K562 (cell line): ENCODE data around the gene COMTD1. TPM values are rescaled to one million over a fixed set of nuclear protein-coding genes. Genes with fewer than 3 reads are reported as not detected.

Experiments
- GABPB2 ChIP-seq: fragments of 250-450 bp; sonication (Bioruptor Pico); conservative IDR thresholded peaks from 2 replicates; pipeline ENCODE4 v1.5.1; 2021; ENCODE audit warnings: mild to moderate bottlenecking
- GTF2E2 ChIP-seq: fragments of 200-800 bp; sonication (Bioruptor generic); IDR thresholded peaks from 2 replicates; pipeline ENCODE4 v1.6.1; 2016; ENCODE audit warnings: missing genetic modification characterization, missing compliant biosample characterization
- HDAC1 ChIP-seq, 2 experiments: fragments of 450-650 bp; IDR thresholded peaks; 2 replicates each; pipeline ENCODE4 v1.6.1; 2016 to 2017; ENCODE audit warnings: inconsistent platforms in 1 of 2, mild to moderate bottlenecking in 1 of 2, moderate library complexity in 1 of 2
- HDAC2 ChIP-seq: fragments of 450-650 bp; IDR thresholded peaks from 2 replicates; pipeline ENCODE4 v1.6.1; 2016; ENCODE audit warnings: mild to moderate bottlenecking
- MAFF ChIP-seq: IDR thresholded peaks from 2 replicates; pipeline ENCODE4 v1.6.1; 2012; ENCODE audit warnings: low read length, improper control_type of control experiment
- MXI1 ChIP-seq: IDR thresholded peaks from 2 replicates; pipeline ENCODE4 v1.6.1; 2011; ENCODE audit warnings: low read depth, mild to moderate bottlenecking, improper control_type of control experiment, low read length
- NR4A1 ChIP-seq, 2 experiments: fragments of 250-450 bp in 1 of 2; fragments of 450-650 bp in 1 of 2; sonication (Bioruptor Pico) in 1 of 2; IDR thresholded peaks; 2 replicates each; pipeline versions ENCODE4 v1.4.0 to v1.6.1; 2016 to 2020; ENCODE audit warnings: mild to moderate bottlenecking in 2 of 2, missing compliant biosample characterization in 1 of 2, missing genetic modification characterization in 1 of 2, moderate library complexity in 1 of 2
- PHF8 ChIP-seq: fragments of 200-600 bp; sonication (generic); IDR thresholded peaks from 2 replicates; pipeline ENCODE4 v1.6.1; 2012; ENCODE audit warnings: mixed run types, mild to moderate bottlenecking, inconsistent platforms, low read length, moderate library complexity, borderline replicate concordance
- POLR2AphosphoS5 ChIP-seq: IDR thresholded peaks from 2 replicates; pipeline ENCODE4 v1.6.1; 2011; ENCODE audit warnings: mild to moderate bottlenecking, low read depth, low read length, moderate library complexity; ENCODE audit not compliant: control insufficient read depth, insufficient read depth
- RBBP5 ChIP-seq: fragments of 200-600 bp; sonication (generic); IDR thresholded peaks from 2 replicates; pipeline ENCODE4 v1.6.1; 2012; ENCODE audit warnings: borderline replicate concordance, mild to moderate bottlenecking, low read length, control low read depth, inconsistent platforms; ENCODE audit not compliant: insufficient read depth, poor library complexity, severe bottlenecking
- RBM39 ChIP-seq: fragments of 200-400 bp; formaldehyde crosslinking; optimal IDR thresholded peaks from 2 replicates; pipeline ENCODE3; 2018; ENCODE audit warnings: low read depth, low read length
- SRSF3 ChIP-seq: fragments of 200-400 bp; formaldehyde crosslinking; IDR thresholded peaks from 2 replicates; pipeline ENCODE4 v1.6.1; 2016; ENCODE audit warnings: mild to moderate bottlenecking, low read length, moderate library complexity; ENCODE audit not compliant: insufficient read depth
- TBP ChIP-seq: optimal IDR thresholded peaks from 2 replicates; pipeline ENCODE3; 2011; ENCODE audit warnings: low read depth, low read length, improper control_type of control experiment
- TGIF2 ChIP-seq: sonication (generic); formaldehyde crosslinking; IDR thresholded peaks from 2 replicates; pipeline ENCODE4 v1.8.1; 2022; ENCODE audit warnings: mild to moderate bottlenecking, missing genetic modification reagents, moderate library complexity
- ZFP36 ChIP-seq: fragments of 150-350 bp; IDR thresholded peaks from 2 replicates; pipeline ENCODE4 v1.6.1; 2018; ENCODE audit warnings: low read length, low read depth; ENCODE audit not compliant: partially characterized antibody
- ZFPM2 ChIP-seq: fragments of 250-450 bp; sonication (Bioruptor Pico); IDR thresholded peaks from 2 replicates; pipeline ENCODE4 v1.5.1; 2022; ENCODE audit warnings: mild to moderate bottlenecking
- ZNF143 ChIP-seq: sonication (generic); formaldehyde crosslinking; IDR thresholded peaks from 2 replicates; pipeline ENCODE4 v1.9.0; 2022; ENCODE audit warnings: mild to moderate bottlenecking, missing genetic modification reagents
- ZNF511 ChIP-seq: sonication (generic); formaldehyde crosslinking; IDR thresholded peaks from 2 replicates; pipeline ENCODE4 v1.8.0; 2022; ENCODE audit warnings: mild to moderate bottlenecking, missing genetic modification reagents
- ZNF740 ChIP-seq, 3 experiments: fragments of 200-800 bp in 1 of 3; sonication (Bioruptor generic) in 1 of 3; sonication (generic) in 1 of 3; formaldehyde crosslinking in 1 of 3; IDR thresholded peaks; 2 replicates each; pipeline versions ENCODE4 v1.6.1 to v1.8.0; 2016 to 2022; ENCODE audit warnings: mild to moderate bottlenecking in 2 of 3, missing compliant biosample characterization in 2 of 3, missing genetic modification characterization in 2 of 3, missing genetic modification reagents in 1 of 3
- polyA plus RNA-seq, 8 experiments: library from polyadenylated mRNA; depleted of rRNA in 4 of 8; stranded (reverse) in 5 of 8; unstranded in 3 of 8; fragments of >200 nt; fragmentation: Nextera tagmentation in 2 of 8; fragmentation: Illumina TruSeq in 1 of 8; extraction: Ambion mirVana in 2 of 8; extraction: Trizol in 1 of 8; gene quantifications; 2 replicates each; pipeline versions ENCODE4 v1.2.1 to v1.2.3, GENCODE V29; 2011 to 2014; ENCODE audit warnings: inconsistent platforms in 1 of 8, missing spikeins in 1 of 8
- total RNA-seq, 7 experiments: library from RNA; depleted of rRNA in 6 of 7; stranded (reverse); fragments of >200 nt in 6 of 7; fragmentation: Illumina TruSeq in 2 of 7; extraction: Trizol in 2 of 7; gene quantifications; 2 replicates each; pipeline versions ENCODE4 v1.2.1 to v1.2.3, GENCODE V29; 2011 to 2021; ENCODE audit warnings: low replicate concordance in 1 of 7
- TF ChIP-seq, protein P1 (sequence below): fragments of 450-650 bp; formaldehyde crosslinking; IDR thresholded peaks from 2 replicates; pipeline ENCODE4 v1.4.0; 2020; ENCODE audit warnings: mild to moderate bottlenecking, moderate library complexity
- TF ChIP-seq, protein P2 (sequence below): fragments of 450-650 bp; IDR thresholded peaks from 2 replicates; pipeline ENCODE4 v1.7.0; 2016; ENCODE audit warnings: borderline replicate concordance

COMTD1 gene
- total and polyA plus RNA-seq, 9 of the 15 experiments (the other 6 are each of a cell fraction or from before 2014, with no cell fraction given): 0.41 to 112 (median 13.7) TPM

GRCh38 chr10:75211007-75211691 is 24.6 kb downstream of the COMTD1 start (continued):
- TF ChIP-seq, protein P1, sequence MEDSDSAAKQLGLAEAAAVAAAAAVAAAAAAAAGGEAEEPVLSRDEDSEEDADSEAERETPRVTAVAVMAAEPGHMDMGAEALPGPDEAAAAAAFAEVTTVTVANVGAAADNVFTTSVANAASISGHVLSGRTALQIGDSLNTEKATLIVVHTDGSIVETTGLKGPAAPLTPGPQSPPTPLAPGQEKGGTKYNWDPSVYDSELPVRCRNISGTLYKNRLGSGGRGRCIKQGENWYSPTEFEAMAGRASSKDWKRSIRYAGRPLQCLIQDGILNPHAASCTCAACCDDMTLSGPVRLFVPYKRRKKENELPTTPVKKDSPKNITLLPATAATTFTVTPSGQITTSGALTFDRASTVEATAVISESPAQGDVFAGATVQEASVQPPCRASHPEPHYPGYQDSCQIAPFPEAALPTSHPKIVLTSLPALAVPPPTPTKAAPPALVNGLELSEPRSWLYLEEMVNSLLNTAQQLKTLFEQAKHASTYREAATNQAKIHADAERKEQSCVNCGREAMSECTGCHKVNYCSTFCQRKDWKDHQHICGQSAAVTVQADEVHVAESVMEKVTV (CRISPR knock-in tag): 0 out of 2 replicates have a peak, but pooled peaks have one; percentile 8
- TF ChIP-seq ZNF740 (CRISPR knock-in tag; IDR thresholded peaks at IDR 0.05) (peak; percentile 18; the same call in 1 of the 2 replicates), ZNF740 (tag; IDR thresholded peaks at IDR 0.05) (no peak), ZNF511 (peak; percentile 79; the same call in 1 of the 2 replicates), SRSF3 (0 out of 2 replicates have a peak, but pooled peaks have one; percentile 33), TGIF2 (peak; percentile 44; the same call in 1 of the 2 replicates), GTF2E2 (tag) (peak; percentile 2; the same call in 1 of the 2 replicates), RBM39 (no peak), ZFPM2 (CRISPR knock-in tag) (0 out of 2 replicates have a peak, but pooled peaks have one; percentile 18), GABPB2 (no peak), ZNF143 (peak; percentile 15; the same call in 1 of the 2 replicates), HDAC1 (IDR thresholded peaks at IDR 0.05) (peak in 1 of 2 experiments; percentile 70; a peak in 2 of 4 replicates), MXI1 (0 out of 2 replicates have a peak, but pooled peaks have one; percentile 39), RBBP5 (peak; percentile 95), MAFF (no peak), ZFP36 (peak; percentile 38), NR4A1 (CRISPR knock-in tag; IDR thresholded peaks at IDR 0.05) (0 out of 2 replicates have a peak, but pooled peaks have one; percentile 18), NR4A1 (tag; IDR thresholded peaks at IDR 0.05) (peak; percentile 35; the same call in 1 of the 2 replicates), TBP (peak; percentile 22), HDAC2 (0 out of 2 replicates have a peak, but pooled peaks have one; percentile 55), POLR2AphosphoS5 (peak; percentile 37; the same call in 1 of the 2 replicates), PHF8 (peak; percentile 19)
- TF ChIP-seq, protein P2, sequence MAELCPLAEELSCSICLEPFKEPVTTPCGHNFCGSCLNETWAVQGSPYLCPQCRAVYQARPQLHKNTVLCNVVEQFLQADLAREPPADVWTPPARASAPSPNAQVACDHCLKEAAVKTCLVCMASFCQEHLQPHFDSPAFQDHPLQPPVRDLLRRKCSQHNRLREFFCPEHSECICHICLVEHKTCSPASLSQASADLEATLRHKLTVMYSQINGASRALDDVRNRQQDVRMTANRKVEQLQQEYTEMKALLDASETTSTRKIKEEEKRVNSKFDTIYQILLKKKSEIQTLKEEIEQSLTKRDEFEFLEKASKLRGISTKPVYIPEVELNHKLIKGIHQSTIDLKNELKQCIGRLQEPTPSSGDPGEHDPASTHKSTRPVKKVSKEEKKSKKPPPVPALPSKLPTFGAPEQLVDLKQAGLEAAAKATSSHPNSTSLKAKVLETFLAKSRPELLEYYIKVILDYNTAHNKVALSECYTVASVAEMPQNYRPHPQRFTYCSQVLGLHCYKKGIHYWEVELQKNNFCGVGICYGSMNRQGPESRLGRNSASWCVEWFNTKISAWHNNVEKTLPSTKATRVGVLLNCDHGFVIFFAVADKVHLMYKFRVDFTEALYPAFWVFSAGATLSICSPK: 0 out of 2 replicates have a peak, but pooled peaks have one; percentile 40
